ENCODE measurements around the gene ARHGAP8. TPM values are rescaled to one million over a fixed set of nuclear protein-coding genes. Genes with fewer than 3 reads are reported as not detected.

ARHGAP8 gene
- total RNA-seq, 1 experiment from 2014 or later, result 24.8 TPM

- no peak overlapping the region for H3K4me3 ChIP-seq (ENCODE audit: insufficient read depth, low read depth, low read length)
- no peaks in the 10 kb centered on the region for H3K27me3 ChIP-seq (ENCODE audit: control insufficient read depth, insufficient read depth, low read length)
- no peak for DNase-seq
- H3K36me3 ChIP-seq (replicated peaks; ENCODE audit: control insufficient read depth, insufficient read depth, low read length), result no peaks in the 10 kb centered on the region; the same call in 1 of the 2 replicates
Observed at GRCh38 chr22:44805711-44806110, 53.3 kb downstream of the ARHGAP8 start.

- Histone ChIP-seq H3K27me3 (ENCODE audit: control insufficient read depth, insufficient read depth, low read length) (no peaks in the 10 kb centered on the region), H3K36me3 (replicated peaks; ENCODE audit: control insufficient read depth, insufficient read depth, low read length) (no peaks in the 10 kb centered on the region; the same call in 1 of the 2 replicates), H3K4me3 (ENCODE audit: insufficient read depth, low read depth, low read length) (no peak overlapping the region)
- DNase-seq, result peak; percentile 83
Observed at GRCh38 chr22:44807232-44807631, 54.9 kb downstream of the ARHGAP8 start.

- no peaks in the 10 kb centered on the region for H3K27me3 ChIP-seq (ENCODE audit: control insufficient read depth, insufficient read depth, low read length)
- peak; percentile 90 for DNase-seq
- H3K4me3 ChIP-seq (ENCODE audit: insufficient read depth, low read depth, low read length), result no peak overlapping the region
- peaks cover 2% of the 10 kb centered on the region for H3K36me3 ChIP-seq (replicated peaks; ENCODE audit: control insufficient read depth, insufficient read depth, low read length)
Observed at GRCh38 chr22:44807915-44808690, 55.7 kb downstream of the ARHGAP8 start.

- DNase-seq, result peak; percentile 24
Observed at GRCh38 chr22:44809456-44809855, 57.1 kb downstream of the ARHGAP8 start.

GRCh38 chr22:44811141-44811540 lies 58.8 kb downstream of the ARHGAP8 start:
- no peak for DNase-seq
- peaks cover 3% of the 10 kb centered on the region for H3K36me3 ChIP-seq (replicated peaks; ENCODE audit: control insufficient read depth, insufficient read depth, low read length)
- no peak overlapping the region for H3K4me3 ChIP-seq (ENCODE audit: insufficient read depth, low read depth, low read length)
- H3K27me3 ChIP-seq (ENCODE audit: control insufficient read depth, insufficient read depth, low read length), result no peaks in the 10 kb centered on the region

More at GRCh38 chr22:44809456-44809855, 57.1 kb downstream of the ARHGAP8 start:
- Histone ChIP-seq H3K4me3 (ENCODE audit: insufficient read depth, low read depth, low read length) (no peak overlapping the region), H3K27me3 (ENCODE audit: control insufficient read depth, insufficient read depth, low read length) (no peaks in the 10 kb centered on the region), H3K36me3 (replicated peaks; ENCODE audit: control insufficient read depth, insufficient read depth, low read length) (peaks cover 3% of the 10 kb centered on the region)

- Histone ChIP-seq H3K36me3 (replicated peaks; ENCODE audit: control insufficient read depth, insufficient read depth, low read length) (peaks cover 4% of the 10 kb centered on the region), H3K4me3 (ENCODE audit: insufficient read depth, low read depth, low read length) (no peak overlapping the region), H3K27me3 (ENCODE audit: control insufficient read depth, insufficient read depth, low read length) (no peaks in the 10 kb centered on the region)
- peak; percentile 11 for DNase-seq
Observed at GRCh38 chr22:44813416-44813815, 61.0 kb downstream of the ARHGAP8 start.

GRCh38 chr22:44814266-44815098 lies 62.1 kb downstream of the ARHGAP8 start:
- no peak overlapping the region for H3K4me3 ChIP-seq (ENCODE audit: insufficient read depth, low read depth, low read length)
- DNase-seq, result peak; percentile 37
- peaks cover 4% of the 10 kb centered on the region for H3K36me3 ChIP-seq (replicated peaks; ENCODE audit: control insufficient read depth, insufficient read depth, low read length)
- no peaks in the 10 kb centered on the region for H3K27me3 ChIP-seq (ENCODE audit: control insufficient read depth, insufficient read depth, low read length)

GRCh38 chr22:44815099-44816070 lies 63.0 kb downstream of the ARHGAP8 start:
- no peaks in the 10 kb centered on the region for H3K27me3 ChIP-seq (ENCODE audit: control insufficient read depth, insufficient read depth, low read length)
- peaks cover 4% of the 10 kb centered on the region for H3K36me3 ChIP-seq (replicated peaks; ENCODE audit: control insufficient read depth, insufficient read depth, low read length)
- peak; percentile 66 for DNase-seq
- no peak overlapping the region for H3K4me3 ChIP-seq (ENCODE audit: insufficient read depth, low read depth, low read length)

GRCh38 chr22:44816141-44816540 lies 63.8 kb downstream of the ARHGAP8 start:
- DNase-seq, result peak; percentile 32

GRCh38 chr22:44818727-44819126 lies 66.4 kb downstream of the ARHGAP8 start:
- no peak for DNase-seq
- H3K4me3 ChIP-seq (ENCODE audit: insufficient read depth, low read depth, low read length), result no peak overlapping the region
- peaks cover 6% of the 10 kb centered on the region for H3K36me3 ChIP-seq (replicated peaks; ENCODE audit: control insufficient read depth, insufficient read depth, low read length)
- no peaks in the 10 kb centered on the region for H3K27me3 ChIP-seq (ENCODE audit: control insufficient read depth, insufficient read depth, low read length)

More at GRCh38 chr22:44816141-44816540, 63.8 kb downstream of the ARHGAP8 start:
- no peak overlapping the region for H3K4me3 ChIP-seq (ENCODE audit: insufficient read depth, low read depth, low read length)
- no peaks in the 10 kb centered on the region for H3K27me3 ChIP-seq (ENCODE audit: control insufficient read depth, insufficient read depth, low read length)
- H3K36me3 ChIP-seq (replicated peaks; ENCODE audit: control insufficient read depth, insufficient read depth, low read length), result peaks cover 4% of the 10 kb centered on the region

GRCh38 chr22:44819966-44820631 lies 67.7 kb downstream of the ARHGAP8 start:
- peak; percentile 79 for DNase-seq
- Histone ChIP-seq H3K36me3 (replicated peaks; ENCODE audit: control insufficient read depth, insufficient read depth, low read length) (peaks cover 7% of the 10 kb centered on the region), H3K4me3 (ENCODE audit: insufficient read depth, low read depth, low read length) (no peak overlapping the region), H3K27me3 (ENCODE audit: control insufficient read depth, insufficient read depth, low read length) (no peaks in the 10 kb centered on the region)

GRCh38 chr22:44821741-44822475 lies 69.5 kb downstream of the ARHGAP8 start:
- Histone ChIP-seq H3K36me3 (replicated peaks; ENCODE audit: control insufficient read depth, insufficient read depth, low read length) (peaks cover 7% of the 10 kb centered on the region), H3K27me3 (ENCODE audit: control insufficient read depth, insufficient read depth, low read length) (no peaks in the 10 kb centered on the region), H3K4me3 (ENCODE audit: insufficient read depth, low read depth, low read length) (no peak overlapping the region)
- peak; percentile 15 for DNase-seq

- Histone ChIP-seq H3K4me3 (ENCODE audit: insufficient read depth, low read depth, low read length) (no peak overlapping the region), H3K36me3 (replicated peaks; ENCODE audit: control insufficient read depth, insufficient read depth, low read length) (peaks cover 7% of the 10 kb centered on the region), H3K27me3 (ENCODE audit: control insufficient read depth, insufficient read depth, low read length) (no peaks in the 10 kb centered on the region)
- DNase-seq, result no peak
Observed at GRCh38 chr22:44822534-44822933, 70.2 kb downstream of the ARHGAP8 start.
